Erythroblast (primary cell): Measurements from ENCODE around the gene FAM107B.

Experiments
- GATA1 ChIP-seq: IDR thresholded peaks from 2 replicates; pipeline ENCODE4 v1.6.1; 2011; ENCODE audit warnings: low read depth, mild to moderate bottlenecking, control low read depth, low read length, moderate library complexity
- POLR2A ChIP-seq: IDR thresholded peaks from 2 replicates; pipeline ENCODE4 v1.6.1; 2011; ENCODE audit warnings: mild to moderate bottlenecking, low read length

DNA sequence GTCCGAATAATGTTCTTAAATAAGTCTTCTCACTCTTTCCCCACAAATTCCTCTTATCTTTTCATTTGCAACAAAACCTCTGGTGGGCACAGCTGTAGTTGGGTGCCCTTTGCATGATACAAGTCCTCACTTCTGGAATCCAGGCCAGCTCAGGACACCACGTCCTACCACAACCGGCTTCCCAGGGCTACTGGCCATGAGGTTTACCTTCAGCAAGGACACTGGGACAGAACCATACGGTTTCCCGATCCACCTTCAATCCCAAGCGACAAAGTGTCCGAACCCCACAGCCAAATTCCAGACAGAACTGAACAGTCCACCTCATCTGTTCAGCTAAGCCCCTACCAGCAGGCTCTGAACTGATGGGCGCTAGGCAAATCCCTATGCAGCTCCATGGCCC is 174.6 kb downstream of the FAM107B start:
- TF ChIP-seq POLR2A, result no peak
- TF ChIP-seq GATA1, result no peak
